Measurements from ENCODE around the gene NES. TPM values are rescaled to one million over a fixed set of nuclear protein-coding genes. Genes with fewer than 3 reads are reported as not detected.

The NES gene
- total and polyA plus RNA-seq, 2 experiments from 2014 or later = 25.0 to 95.9 TPM

DNA sequence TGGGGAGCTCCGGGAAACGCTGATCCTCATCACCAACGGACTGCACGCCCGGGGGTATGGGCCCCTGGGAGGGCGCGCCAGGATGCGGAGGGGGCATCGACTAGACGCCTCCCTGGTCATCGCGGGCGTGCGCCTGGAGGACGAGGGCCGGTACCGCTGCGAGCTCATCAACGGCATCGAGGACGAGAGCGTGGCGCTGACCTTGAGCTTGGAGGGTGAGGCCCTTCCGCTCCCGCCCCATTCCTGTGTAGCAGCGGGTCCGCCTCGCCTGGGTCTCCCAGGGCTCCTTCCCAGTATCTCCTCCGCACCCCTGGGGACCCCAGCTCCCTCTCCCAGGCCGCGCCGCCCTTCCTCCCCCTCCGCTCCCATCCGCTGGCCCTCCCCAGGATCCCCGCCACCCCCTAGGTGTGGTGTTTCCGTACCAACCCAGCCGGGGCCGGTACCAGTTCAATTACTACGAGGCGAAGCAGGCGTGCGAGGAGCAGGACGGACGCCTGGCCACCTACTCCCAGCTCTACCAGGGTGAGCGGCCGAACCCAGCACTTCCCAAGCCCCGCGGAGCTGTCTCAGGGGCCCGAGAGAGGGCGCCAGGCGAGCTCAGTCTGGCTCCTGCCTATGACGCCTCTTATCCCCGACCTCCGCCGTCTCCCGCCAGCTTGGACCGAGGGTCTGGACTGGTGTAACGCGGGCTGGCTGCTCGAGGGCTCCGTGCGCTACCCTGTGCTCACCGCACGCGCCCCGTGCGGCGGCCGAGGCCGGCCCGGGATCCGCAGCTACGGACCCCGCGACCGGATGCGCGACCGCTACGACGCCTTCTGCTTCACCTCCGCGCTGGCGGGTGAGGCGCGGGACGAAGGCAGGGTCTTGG is 53.0 kb downstream of the NES start (continued):
- TF ChIP-seq, protein P1, sequence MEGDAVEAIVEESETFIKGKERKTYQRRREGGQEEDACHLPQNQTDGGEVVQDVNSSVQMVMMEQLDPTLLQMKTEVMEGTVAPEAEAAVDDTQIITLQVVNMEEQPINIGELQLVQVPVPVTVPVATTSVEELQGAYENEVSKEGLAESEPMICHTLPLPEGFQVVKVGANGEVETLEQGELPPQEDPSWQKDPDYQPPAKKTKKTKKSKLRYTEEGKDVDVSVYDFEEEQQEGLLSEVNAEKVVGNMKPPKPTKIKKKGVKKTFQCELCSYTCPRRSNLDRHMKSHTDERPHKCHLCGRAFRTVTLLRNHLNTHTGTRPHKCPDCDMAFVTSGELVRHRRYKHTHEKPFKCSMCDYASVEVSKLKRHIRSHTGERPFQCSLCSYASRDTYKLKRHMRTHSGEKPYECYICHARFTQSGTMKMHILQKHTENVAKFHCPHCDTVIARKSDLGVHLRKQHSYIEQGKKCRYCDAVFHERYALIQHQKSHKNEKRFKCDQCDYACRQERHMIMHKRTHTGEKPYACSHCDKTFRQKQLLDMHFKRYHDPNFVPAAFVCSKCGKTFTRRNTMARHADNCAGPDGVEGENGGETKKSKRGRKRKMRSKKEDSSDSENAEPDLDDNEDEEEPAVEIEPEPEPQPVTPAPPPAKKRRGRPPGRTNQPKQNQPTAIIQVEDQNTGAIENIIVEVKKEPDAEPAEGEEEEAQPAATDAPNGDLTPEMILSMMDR (conservative IDR thresholded peaks at IDR 0.05; ENCODE audit: low read depth in 2 of 2) = peak; percentile 44 to 53
- peak; percentile 93 for TF ChIP-seq EZH2 (IDR thresholded peaks at IDR 0.05; ENCODE audit: low read depth, unreplicated experiment)

DNA sequence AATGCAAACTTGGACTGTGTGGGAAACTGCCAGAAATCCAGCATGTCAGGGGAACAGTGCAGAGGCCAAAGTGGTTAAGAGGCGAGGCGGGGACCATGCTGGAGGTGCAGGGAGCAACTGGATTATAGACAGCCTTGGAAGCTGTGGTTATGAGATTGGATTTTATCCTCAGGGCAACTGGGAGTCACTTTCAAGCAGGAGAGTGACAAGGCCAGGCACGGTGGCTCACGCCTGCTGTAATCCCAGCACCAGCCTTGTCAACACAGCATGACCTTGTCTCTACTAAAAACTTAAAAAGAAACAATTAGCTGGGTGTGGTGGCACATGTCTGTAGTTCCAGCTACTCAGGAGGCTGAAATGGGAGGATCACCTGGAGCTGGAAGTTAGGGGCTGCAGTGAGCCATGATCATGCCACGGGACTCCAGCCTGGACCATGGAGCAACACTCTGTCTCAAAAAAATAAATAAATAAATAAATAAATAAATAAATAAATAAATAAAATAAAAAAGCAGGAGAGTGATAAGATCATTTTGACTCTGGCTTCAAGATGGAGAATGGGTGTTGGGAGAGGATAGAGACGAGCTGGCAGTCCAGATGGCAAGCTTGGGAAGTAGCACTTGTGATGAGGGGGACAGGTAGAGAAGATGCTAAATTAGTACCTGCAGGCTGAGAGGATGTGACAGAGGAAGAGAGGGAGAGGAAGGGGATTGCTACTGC is 54.5 kb downstream of the NES start:
- Histone ChIP-seq H3K27me3 (ENCODE audit: insufficient read depth) (peaks cover 78% of the 10 kb centered on the region), H3K4me3 (no peak overlapping the region), H3K4me2 (no peak overlapping the region), H3K36me3 (ENCODE audit: insufficient read depth) (no peaks in the 10 kb centered on the region; the same call in 1 of the 2 replicates), H2AFZ (no peak overlapping the region), H3K79me2 (replicated peaks; ENCODE audit: insufficient read depth) (no peaks in the 10 kb centered on the region), H3K9me2 (ENCODE audit: insufficient read depth) (no peaks in the 10 kb centered on the region), H3F3A (replicated peaks; ENCODE audit: low read depth) (peaks cover 14% of the 10 kb centered on the region; the same call in 1 of the 2 replicates), H4K20me1 (replicated peaks; ENCODE audit: insufficient read depth) (no peaks in the 10 kb centered on the region), H3K27ac (ENCODE audit: low read depth) (no peak overlapping the region), H3K4me1 (ENCODE audit: insufficient read depth) (peaks cover 13% of the 10 kb centered on the region; the same call in 1 of the 2 replicates)
- H3K4me3 Mint-ChIP-seq = peak overlapping the region; percentile 45; the same call in 2 of the 3 replicates
- peaks cover 13% of the 10 kb centered on the region for H3K4me1 Mint-ChIP-seq
- DNase-seq (ENCODE audit: low spot score) (no peak), ATAC-seq (no peak)
- H3K27ac Mint-ChIP-seq = no peak overlapping the region
- TF ChIP-seq, protein P2, sequence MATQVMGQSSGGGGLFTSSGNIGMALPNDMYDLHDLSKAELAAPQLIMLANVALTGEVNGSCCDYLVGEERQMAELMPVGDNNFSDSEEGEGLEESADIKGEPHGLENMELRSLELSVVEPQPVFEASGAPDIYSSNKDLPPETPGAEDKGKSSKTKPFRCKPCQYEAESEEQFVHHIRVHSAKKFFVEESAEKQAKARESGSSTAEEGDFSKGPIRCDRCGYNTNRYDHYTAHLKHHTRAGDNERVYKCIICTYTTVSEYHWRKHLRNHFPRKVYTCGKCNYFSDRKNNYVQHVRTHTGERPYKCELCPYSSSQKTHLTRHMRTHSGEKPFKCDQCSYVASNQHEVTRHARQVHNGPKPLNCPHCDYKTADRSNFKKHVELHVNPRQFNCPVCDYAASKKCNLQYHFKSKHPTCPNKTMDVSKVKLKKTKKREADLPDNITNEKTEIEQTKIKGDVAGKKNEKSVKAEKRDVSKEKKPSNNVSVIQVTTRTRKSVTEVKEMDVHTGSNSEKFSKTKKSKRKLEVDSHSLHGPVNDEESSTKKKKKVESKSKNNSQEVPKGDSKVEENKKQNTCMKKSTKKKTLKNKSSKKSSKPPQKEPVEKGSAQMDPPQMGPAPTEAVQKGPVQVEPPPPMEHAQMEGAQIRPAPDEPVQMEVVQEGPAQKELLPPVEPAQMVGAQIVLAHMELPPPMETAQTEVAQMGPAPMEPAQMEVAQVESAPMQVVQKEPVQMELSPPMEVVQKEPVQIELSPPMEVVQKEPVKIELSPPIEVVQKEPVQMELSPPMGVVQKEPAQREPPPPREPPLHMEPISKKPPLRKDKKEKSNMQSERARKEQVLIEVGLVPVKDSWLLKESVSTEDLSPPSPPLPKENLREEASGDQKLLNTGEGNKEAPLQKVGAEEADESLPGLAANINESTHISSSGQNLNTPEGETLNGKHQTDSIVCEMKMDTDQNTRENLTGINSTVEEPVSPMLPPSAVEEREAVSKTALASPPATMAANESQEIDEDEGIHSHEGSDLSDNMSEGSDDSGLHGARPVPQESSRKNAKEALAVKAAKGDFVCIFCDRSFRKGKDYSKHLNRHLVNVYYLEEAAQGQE (IDR thresholded peaks at IDR 0.05; ENCODE audit: unreplicated experiment) = no peak
- TF ChIP-seq, protein P1 (conservative IDR thresholded peaks at IDR 0.05; ENCODE audit: low read depth in 2 of 2) = no peak
- H3K27me3 Mint-ChIP-seq (ENCODE audit: insufficient read depth, low read depth, poor library complexity) = peaks cover 62% of the 10 kb centered on the region
- no peaks in the 10 kb centered on the region for H3K36me3 Mint-ChIP-seq (ENCODE audit: low read depth)
- no peaks in the 10 kb centered on the region; the same call in 2 of the 3 replicates for H3K9me3 Mint-ChIP-seq
